Jurkat, Clone E6-1 (cell line): ENCODE results near the gene TXN.
A peak's percentile ranks its signal among the peaks of the same experiment; 100 is the strongest.
"Not testable (repeated sequence)": the region's sequence is repeated elsewhere in the genome, so short reads cannot be mapped to it uniquely, and the experiment has no call there.

Experiments
- DNase-seq: peaks from one replicate; pipeline ENCODE4 v3.0.0-alpha.2; 2011; ENCODE audit warnings: low read depth, low spot score
- H3K4me3 ChIP-seq: 2 replicates; pipeline ENCODE4 v1.5.1; 2011; ENCODE audit warnings: mild to moderate bottlenecking, low read length, control low read depth, moderate library complexity

The TXN gene

GRCh38 chr9:110259566-110259965 lies 3.3 kb upstream of the TXN start:
- DNase-seq = no peak
- H3K4me3 ChIP-seq = no peak overlapping the region

GRCh38 chr9:110258690-110259091 lies 2.4 kb upstream of the TXN start:
- H3K4me3 ChIP-seq = no peak overlapping the region
- no peak for DNase-seq

GRCh38 chr9:110257956-110258355 lies 1.6 kb upstream of the TXN start:
- H3K4me3 ChIP-seq = no peak overlapping the region
- DNase-seq = no peak

- no peak for DNase-seq
- H3K4me3 ChIP-seq = peak overlapping the region; percentile 85
Observed at GRCh38 chr9:110257097-110257841, 962 bp upstream of the TXN start.

GRCh38 chr9:110255463-110256379 lies 586 bp downstream of the TXN start:
- H3K4me3 ChIP-seq = peak overlapping the region; percentile 85
- DNase-seq = no peak

GRCh38 chr9:110255034-110255462 lies 1.3 kb downstream of the TXN start:
- peak overlapping the region; percentile 85 for H3K4me3 ChIP-seq
- no peak for DNase-seq

GRCh38 chr9:110254500-110254899 lies 1.8 kb downstream of the TXN start:
- H3K4me3 ChIP-seq = peak overlapping the region; percentile 85

GRCh38 chr9:110252509-110253139 lies 3.7 kb downstream of the TXN start:
- no peak overlapping the region for H3K4me3 ChIP-seq
- DNase-seq = no peak

More at GRCh38 chr9:110254500-110254899, 1.8 kb downstream of the TXN start:
- no peak for DNase-seq

- H3K4me3 ChIP-seq, DNase-seq: not testable (repeated sequence)
Observed at GRCh38 chr9:110251770-110252169, 4.5 kb downstream of the TXN start.

- DNase-seq = no peak
- no peak overlapping the region for H3K4me3 ChIP-seq
Observed at GRCh38 chr9:110251212-110251611, 5.1 kb downstream of the TXN start.

- H3K4me3 ChIP-seq = no peak overlapping the region
- DNase-seq = no peak
Observed at GRCh38 chr9:110249603-110250002, 6.7 kb downstream of the TXN start.

- no peak for DNase-seq
Observed at GRCh38 chr9:110248361-110248760, 7.9 kb downstream of the TXN start.

GRCh38 chr9:110246214-110246613 lies 10.1 kb downstream of the TXN start:
- no peak overlapping the region for H3K4me3 ChIP-seq
- no peak for DNase-seq

More at GRCh38 chr9:110248361-110248760, 7.9 kb downstream of the TXN start:
- H3K4me3 ChIP-seq = no peak overlapping the region

- H3K4me3 ChIP-seq = no peak overlapping the region
- DNase-seq = no peak
Observed at GRCh38 chr9:110244616-110245015, 11.7 kb downstream of the TXN start.

GRCh38 chr9:110241858-110242321 lies 14.4 kb downstream of the TXN start:
- no peak for DNase-seq
- H3K4me3 ChIP-seq = no peak overlapping the region

- DNase-seq = no peak
- no peak overlapping the region for H3K4me3 ChIP-seq
Observed at GRCh38 chr9:110241260-110241857, 14.9 kb downstream of the TXN start.

GRCh38 chr9:110240198-110240597 lies 16.1 kb downstream of the TXN start:
- H3K4me3 ChIP-seq = no peak overlapping the region
- no peak for DNase-seq

- H3K4me3 ChIP-seq = no peak overlapping the region
- no peak for DNase-seq
Observed at GRCh38 chr9:110228321-110228720, 28.0 kb downstream of the TXN start.

GRCh38 chr9:110224583-110224982 lies 31.7 kb downstream of the TXN start:
- H3K4me3 ChIP-seq = no peak overlapping the region
- no peak for DNase-seq
